HepG2 (cell line): Measurements from ENCODE around the gene TRPM5. TPM values are rescaled to one million over a fixed set of nuclear protein-coding genes. Genes with fewer than 3 reads are reported as not detected.
A peak's percentile ranks its signal among the peaks of the same experiment; 100 is the strongest.

Experiments
- ATAC-seq: fragments of 200-7000 bp; cut with Tn5 transposase; 3 replicates; pipeline ENCODE4 v1.9.1; 2020; ENCODE audit warnings: mild to moderate bottlenecking, moderate library complexity
- BruUV-seq: library from RNA; stranded (reverse); fragments of 400-500 nt; replicated peaks from 2 replicates; lab custom pipeline; 2021; lab: Mats Ljungman, UMichigan
- CTCF ChIA-PET: fragments of 300-600 bp; formaldehyde crosslinking; extraction: SDS; loops from one replicate; lab custom pipeline; 2021; ENCODE audit warnings: low total read pairs, inconsistent platforms, low intra/inter-chr PET ratio; lab: Yijun Ruan, JAX
- POLR2A ChIA-PET: fragments of 350-600 bp; sonication (Branson Sonifier 250); formaldehyde crosslinking; loops from one replicate; lab custom pipeline; 2020; ENCODE audit warnings: antibody characterized with exemption, inconsistent platforms; lab: Yijun Ruan, JAX
- DNase-seq: peaks from one replicate; pipeline ENCODE4 v3.0.0-alpha.2; 2015; ENCODE audit warnings: low spot score
- FAIRE-seq: peaks from 3 replicates; lab custom pipeline; 2011; peaks lifted over from hg19 to GRCh38; lab: Jason Lieb, UNC
- H2AFZ ChIP-seq: one replicate; pipeline ENCODE4 v1.6.1; 2011; ENCODE audit warnings: low read length, inconsistent platforms
- H3K27ac ChIP-seq: fragments of 300-600 bp; 3 replicates; pipeline ENCODE4 v1.8.0; 2011; ENCODE audit warnings: mixed run types, mild to moderate bottlenecking, mixed read lengths, low read length, inconsistent platforms; ENCODE audit not compliant: insufficient read depth; ENCODE audit errors: extremely low read length
- H3K27me3 ChIP-seq, 2 experiments: fragments of 200-600 bp in 1 of 2; 2 replicates in 1 of 2; 3 replicates in 1 of 2; pipeline versions ENCODE4 v1.6.0 to v1.8.0; 2011; ENCODE audit warnings: low read length in 2 of 2, mild to moderate bottlenecking in 2 of 2, moderate library complexity in 2 of 2, inconsistent platforms in 1 of 2; ENCODE audit not compliant: insufficient read depth in 2 of 2, control insufficient read depth in 1 of 2
- H3K36me3 ChIP-seq, 2 experiments: fragments of 200-600 bp in 1 of 2; replicated peaks in 1 of 2; 2 replicates in 1 of 2; 3 replicates in 1 of 2; pipeline versions ENCODE4 v1.5.1 to v1.8.0; 2011; ENCODE audit warnings: low read length in 2 of 2, inconsistent platforms in 1 of 2; ENCODE audit not compliant: insufficient read depth in 2 of 2, control insufficient read depth in 1 of 2
- H3K4me1 ChIP-seq: 2 replicates; pipeline ENCODE4 v1.5.1; 2012; ENCODE audit warnings: low read length, inconsistent platforms; ENCODE audit not compliant: insufficient read depth
- H3K4me2 ChIP-seq: 2 replicates; pipeline ENCODE4 v1.6.0; 2011; ENCODE audit warnings: low read depth, low read length, inconsistent platforms
- H3K4me3 ChIP-seq, 3 experiments: fragments of 200-600 bp in 1 of 3; sonication (generic), shearing (Covaris generic) in 1 of 3; replicated peaks in 1 of 3; 2 replicates each; pipeline ENCODE4 v1.5.1; 2011 to 2016; ENCODE audit warnings: low read length in 3 of 3, inconsistent platforms in 2 of 3, low read depth in 2 of 3, mild to moderate bottlenecking in 2 of 3, control low read depth in 1 of 3, mixed read lengths in 1 of 3; ENCODE audit not compliant: insufficient read depth in 1 of 3
- H3K79me2 ChIP-seq: one replicate; pipeline ENCODE4 v1.6.1; 2011; ENCODE audit warnings: low read length, inconsistent platforms; ENCODE audit not compliant: insufficient read depth
- H3K9ac ChIP-seq: 2 replicates; pipeline ENCODE4 v1.6.0; 2011; ENCODE audit warnings: mild to moderate bottlenecking, low read depth, low read length, inconsistent platforms; ENCODE audit not compliant: insufficient read depth
- H3K9me3 ChIP-seq: 2 replicates; pipeline ENCODE4 v1.5.1; 2012; ENCODE audit warnings: mild to moderate bottlenecking, low read length
- H4K20me1 ChIP-seq: 2 replicates; pipeline ENCODE4 v1.6.0; 2011; ENCODE audit warnings: inconsistent platforms, mild to moderate bottlenecking, low read length, moderate library complexity; ENCODE audit not compliant: insufficient read depth
- EZH2 ChIP-seq: conservative IDR thresholded peaks from 2 replicates; pipeline ENCODE4 v1.6.1; 2012; ENCODE audit warnings: mild to moderate bottlenecking, low read depth, low read length, moderate library complexity
- KDM5B ChIP-seq: sonication (generic); formaldehyde crosslinking; IDR thresholded peaks from 2 replicates; pipeline ENCODE4 v1.4.0; 2020; ENCODE audit warnings: missing genetic modification reagents, mild to moderate bottlenecking, borderline replicate concordance
- U2AF2 ChIP-seq: fragments of 200-400 bp; formaldehyde crosslinking; IDR thresholded peaks from 2 replicates; pipeline ENCODE4 v1.6.1; 2017; ENCODE audit warnings: low read depth, mild to moderate bottlenecking, low read length
- ZMAT3 ChIP-seq: sonication (generic); formaldehyde crosslinking; conservative IDR thresholded peaks from 2 replicates; pipeline ENCODE4 v1.7.0; 2021; ENCODE audit warnings: missing genetic modification reagents
- ZNF224 ChIP-seq: sonication (generic); formaldehyde crosslinking; IDR thresholded peaks from 2 replicates; pipeline ENCODE4 v1.5.0; 2020; ENCODE audit warnings: mild to moderate bottlenecking, missing genetic modification reagents
- WGBS: methylation state at CpG from one replicate; pipeline ENCODE4 v1.1.6; 2017; ENCODE audit warnings: low lambda C conversion rate; 5-methylcytosine and 5-hydroxymethylcytosine counted together
- in situ Hi-C: cut with HindIII; loops from 2 replicates; pipeline ENCODE4 v1.10.0; 2017; ENCODE audit warnings: low pct_unique_long_range_greater_than_20kb; ENCODE audit not compliant: extremely low pct_ligation_motif_present
- intact Hi-C: fragments of 100-400 bp; cut with micrococcal nuclease; formaldehyde crosslinking; loops from one replicate; pipeline ENCODE4 v1.10.0; 2022; ENCODE audit not compliant: unreplicated experiment
- polyA plus RNA-seq, 8 experiments: library from polyadenylated mRNA; depleted of rRNA in 3 of 8; stranded (reverse) in 7 of 8; unstranded in 1 of 8; fragments of >200 nt; fragmentation: Illumina TruSeq in 4 of 8; extraction: Trizol in 4 of 8; gene quantifications; 2 replicates each; pipeline versions ENCODE4 v1.2.1 to v1.2.3, GENCODE V29; 2011 to 2016; ENCODE audit warnings: low read depth in 4 of 8, missing spikeins in 1 of 8, mixed read lengths in 1 of 8; ENCODE audit not compliant: insufficient read depth in 1 of 8
- total RNA-seq, 5 experiments: library from RNA; depleted of rRNA; stranded (reverse); fragments of >200 nt; fragmentation: Illumina TruSeq; extraction: Trizol; gene quantifications; 2 replicates each; pipeline ENCODE4 v1.2.3, GENCODE V29; 2016; ENCODE audit warnings: low read depth in 1 of 5

Gene TRPM5
- total and polyA plus RNA-seq, 2 of the 13 experiments (the other 11 are each of a cell fraction or from before 2014, with no cell fraction given): 0.12 TPM; not detected in 1

DNA sequence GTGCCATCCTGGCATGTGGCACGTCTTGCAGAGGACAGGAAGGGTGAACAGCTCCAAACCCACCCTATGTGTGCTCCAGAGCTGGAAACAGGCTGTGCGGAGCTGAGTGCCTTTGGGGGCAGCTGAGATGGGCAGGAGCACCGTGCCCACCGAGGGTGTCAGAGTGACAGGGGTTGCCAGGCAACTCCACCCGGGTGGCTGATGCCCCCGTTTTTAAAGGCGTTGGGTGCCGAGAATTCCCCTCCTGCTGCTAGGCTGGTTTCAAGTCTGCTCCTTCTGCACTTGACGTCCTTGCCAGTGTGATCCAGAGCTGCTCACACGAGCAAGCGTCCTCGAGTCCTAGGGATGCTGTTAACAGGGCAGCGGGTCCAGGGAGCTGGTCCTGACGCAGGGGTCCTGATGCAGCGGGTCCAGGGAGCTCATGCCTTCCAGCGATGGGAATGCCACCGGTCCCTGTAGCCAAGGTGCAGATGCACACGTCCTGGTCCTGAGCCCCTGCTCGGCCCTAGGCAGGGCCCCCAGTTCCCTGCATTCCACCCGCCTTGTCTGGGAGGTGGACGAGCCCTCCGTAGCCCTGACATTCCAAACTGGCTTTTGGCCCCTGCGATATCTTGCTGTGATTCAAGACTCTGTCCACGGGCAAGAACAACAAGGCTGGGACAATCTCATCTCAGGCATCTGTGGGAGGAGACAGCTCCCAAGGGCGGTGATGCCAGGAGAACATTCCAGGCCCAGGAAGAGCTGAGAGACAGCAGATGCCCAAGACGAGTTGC is 5.4 kb upstream of the TRPM5 start:
- H3K36me3 ChIP-seq: no peaks in the 10 kb centered on the region
- no peak overlapping the region for H3K4me2 ChIP-seq
- no peak overlapping the region for H3K4me3 ChIP-seq
- intact Hi-C loops: no loop called here
- no peaks in the 10 kb centered on the region for H3K9me3 ChIP-seq
- CTCF ChIA-PET: no interaction called here
- no peak for DNase-seq
- FAIRE-seq: no peak
- no peak overlapping the region for H3K9ac ChIP-seq
- H3K79me2 ChIP-seq: no peaks in the 10 kb centered on the region
- H4K20me1 ChIP-seq: no peaks in the 10 kb centered on the region
- TF ChIP-seq ZNF224 (CRISPR knock-in tag) (no peak), U2AF2 (no peak), EZH2 (0 out of 2 replicates have a peak, but pooled peaks have one; percentile 1), KDM5B (CRISPR knock-in tag) (no peak)
- TF ChIP-seq, all 625 proteins: peak for 1
- 0% methylated on average over 1 of the region's 26 CpGs for WGBS
- Histone ChIP-seq H3K27me3 (peaks cover 30 to 83% of the 10 kb centered on the region in 2 experiments), H2AFZ (no peak overlapping the region), H3K4me1 (no peaks in the 10 kb centered on the region), H3K27ac (no peak overlapping the region)
- no peak for ATAC-seq
- POLR2A ChIA-PET: no interaction called here
- in situ Hi-C loops: no loop called here
- no TSS peak for BruUV-seq

DNA sequence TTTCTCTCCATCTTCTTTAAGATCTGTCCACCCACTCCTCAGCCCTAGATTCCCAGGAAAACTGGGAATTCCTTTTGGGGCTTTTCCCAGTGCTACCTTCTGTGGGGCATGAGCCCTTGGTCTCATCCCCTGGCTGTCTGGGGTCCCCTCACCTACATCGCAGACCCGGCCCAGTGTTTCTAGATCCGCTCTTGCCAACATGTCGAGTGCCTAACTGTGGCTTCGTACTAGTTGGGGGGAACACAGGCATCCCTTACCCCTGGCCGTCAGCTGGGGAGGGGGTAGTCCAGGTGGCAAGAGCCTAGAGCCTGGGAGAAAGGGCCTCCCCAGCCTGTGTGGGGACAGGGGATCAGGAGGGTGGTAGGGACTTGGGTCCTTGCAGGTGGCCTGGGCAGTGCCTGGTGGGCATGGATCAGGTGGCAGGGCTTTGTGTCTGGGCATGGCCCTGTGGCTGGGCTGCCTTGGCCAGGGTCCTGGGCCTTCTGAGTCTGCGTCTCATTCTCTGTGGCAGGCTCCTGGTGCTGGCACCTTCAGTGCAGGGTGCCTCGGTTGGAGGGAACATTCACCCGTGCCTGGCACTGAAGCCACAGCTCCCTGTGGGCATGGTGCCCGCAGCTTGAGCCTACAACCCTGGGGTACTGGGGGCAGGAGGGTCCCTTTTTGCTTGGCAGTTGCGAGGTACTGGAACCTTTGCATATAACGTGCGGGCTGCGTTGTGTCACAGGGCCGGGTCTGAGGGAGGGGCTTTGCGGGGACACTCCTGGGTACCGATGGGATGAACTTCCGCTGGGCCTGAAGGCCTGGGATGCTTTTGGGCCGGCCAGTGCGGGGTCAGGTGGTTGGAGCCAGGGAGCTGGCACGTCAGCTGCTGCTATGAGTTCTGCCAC is 4.6 kb upstream of the TRPM5 start:
- in situ Hi-C loops: no loop called here
- no TSS peak for BruUV-seq
- Histone ChIP-seq H4K20me1 (no peaks in the 10 kb centered on the region), H3K4me3 (no peak overlapping the region), H2AFZ (no peak overlapping the region), H3K4me2 (no peak overlapping the region), H3K79me2 (no peaks in the 10 kb centered on the region), H3K9ac (no peak overlapping the region), H3K4me1 (no peaks in the 10 kb centered on the region), H3K27ac (no peak overlapping the region), H3K9me3 (no peaks in the 10 kb centered on the region), H3K27me3 (peaks cover 30 to 86% of the 10 kb centered on the region in 2 experiments), H3K36me3 (no peaks in the 10 kb centered on the region)
- ATAC-seq: no peak
- intact Hi-C loops: no loop called here
- no peak for FAIRE-seq
- 14% methylated on average over 9 of the region's 21 CpGs for WGBS
- ChIA-PET CTCF (no interaction called here), POLR2A (no interaction called here)
- TF ChIP-seq EZH2: 0 out of 2 replicates have a peak, but pooled peaks have one; percentile 19
- TF ChIP-seq ZMAT3 (CRISPR knock-in tag): no peak
- no peak for DNase-seq
